Naive thymus-derived CD4-positive, alpha-beta T cell (primary cell): ENCODE results near the gene MBLAC1. TPM values are rescaled to one million over a fixed set of nuclear protein-coding genes. Genes with fewer than 3 reads are reported as not detected.
A peak's percentile ranks its signal among the peaks of the same experiment; 100 is the strongest.
"Not testable (repeated sequence)": the region's sequence is repeated elsewhere in the genome, so short reads cannot be mapped to it uniquely, and the experiment has no call there.

Experiments
- ATAC-seq: fragments of 150-1000 bp; cut with Tn5 transposase; 2 replicates; pipeline ENCODE4 v1.10.0; 2021; ENCODE audit warnings: mild to moderate bottlenecking, moderate library complexity
- CTCF ChIA-PET: fragments of 350-600 bp; sonication (Branson Sonifier 250); formaldehyde crosslinking; loops from one replicate; lab custom pipeline; 2021; ENCODE audit warnings: antibody characterized with exemption; lab: Charles Lee
- POLR2A ChIA-PET: fragments of 350-600 bp; sonication (Branson Sonifier 250); formaldehyde crosslinking; loops from one replicate; lab custom pipeline; 2021; ENCODE audit warnings: antibody characterized with exemption, inconsistent platforms; lab: Charles Lee
- DNase-seq, 9 donors: peaks; one replicate each; pipeline versions ENCODE4 v3.0.0 to v3.0.0-alpha.2; 2020 to 2022; ENCODE audit warnings: mixed read lengths in 1 of 9
- H3K27ac ChIP-seq: one replicate; pipeline ENCODE4 v1.7.0; 2013; ENCODE audit warnings: mild to moderate bottlenecking, low read depth, low read length, moderate library complexity
- H3K27me3 ChIP-seq, 2 donors: one replicate each; pipeline ENCODE4 v1.7.0; 2013; ENCODE audit warnings: low read length in 2 of 2, mild to moderate bottlenecking in 2 of 2, moderate library complexity in 2 of 2; ENCODE audit not compliant: control insufficient read depth in 2 of 2, insufficient read depth in 2 of 2
- H3K36me3 ChIP-seq, 3 experiments: 1 replicate in 2 of 3; 2 replicates in 1 of 3; pipeline ENCODE4 v1.7.0; 2013; ENCODE audit warnings: low read length in 3 of 3, mild to moderate bottlenecking in 3 of 3, moderate library complexity in 1 of 3; ENCODE audit not compliant: insufficient read depth in 3 of 3, control insufficient read depth in 2 of 3
- H3K4me1 ChIP-seq, 2 donors: one replicate each; pipeline ENCODE4 v1.7.0; 2013; ENCODE audit warnings: low read length in 2 of 2, mild to moderate bottlenecking in 2 of 2, moderate library complexity in 1 of 2; ENCODE audit not compliant: control insufficient read depth in 2 of 2, insufficient read depth in 2 of 2
- H3K4me3 ChIP-seq: 2 replicates; pipeline ENCODE4 v1.7.0; 2013; ENCODE audit warnings: mild to moderate bottlenecking, low read length
- H3K9me3 ChIP-seq, 3 experiments: 1 replicate in 2 of 3; 2 replicates in 1 of 3; pipeline ENCODE4 v1.7.0; 2013; ENCODE audit warnings: low read length in 3 of 3; ENCODE audit not compliant: control insufficient read depth in 2 of 3
- H3K27ac Mint-ChIP-seq, 9 donors: one replicate each; pipeline ENCODE4 v1.8.0; 2020 to 2022; ENCODE audit warnings: mixed read lengths in 9 of 9, mild to moderate bottlenecking in 8 of 9, moderate library complexity in 5 of 9, inconsistent platforms in 2 of 9
- H3K27me3 Mint-ChIP-seq, 5 donors: one replicate each; pipeline ENCODE4 v1.8.0; 2021 to 2022; ENCODE audit warnings: mixed read lengths in 5 of 5, mild to moderate bottlenecking in 1 of 5
- H3K36me3 Mint-ChIP-seq, 5 donors: one replicate each; pipeline ENCODE4 v1.8.0; 2020 to 2022; ENCODE audit warnings: mixed read lengths in 5 of 5, mild to moderate bottlenecking in 3 of 5, inconsistent platforms in 1 of 5
- H3K4me1 Mint-ChIP-seq, 7 donors: one replicate each; pipeline ENCODE4 v1.8.0; 2020 to 2022; ENCODE audit warnings: mixed read lengths in 7 of 7, mild to moderate bottlenecking in 3 of 7, inconsistent platforms in 1 of 7
- H3K4me3 Mint-ChIP-seq, 10 donors: one replicate each; pipeline ENCODE4 v1.8.0; 2020 to 2022; ENCODE audit warnings: mild to moderate bottlenecking in 10 of 10, mixed read lengths in 10 of 10, moderate library complexity in 6 of 10, inconsistent platforms in 2 of 10
- H3K9me3 Mint-ChIP-seq, 11 donors: one replicate each; pipeline ENCODE4 v1.8.0; 2020 to 2022; ENCODE audit warnings: mixed read lengths in 11 of 11, mild to moderate bottlenecking in 4 of 11, inconsistent platforms in 1 of 11, moderate library complexity in 1 of 11
- intact Hi-C, 2 donors: fragments of 100-400 bp; cut with micrococcal nuclease; formaldehyde crosslinking; loops; one replicate each; pipeline ENCODE4 v1.15.1; 2023
- polyA plus RNA-seq, 2 donors: library from polyadenylated mRNA; unstranded; fragments of 300-500 nt; fragmentation: Illumina TruSeq; gene quantifications; one replicate each; pipeline ENCODE4 v1.2.3, GENCODE V29; 2021
- total RNA-seq, 6 experiments: library from RNA in 5 of 6; stranded (reverse) in 5 of 6; gene quantifications; 1 replicate in 5 of 6; 2 replicates in 1 of 6; pipeline ENCODE4 v1.2.3 and lab custom pipeline; 2021 to 2026

MBLAC1 gene
- total and polyA plus RNA-seq, 7 experiments from 2014 or later, result 1.5 to 6.3 (median 4.5) TPM

DNA sequence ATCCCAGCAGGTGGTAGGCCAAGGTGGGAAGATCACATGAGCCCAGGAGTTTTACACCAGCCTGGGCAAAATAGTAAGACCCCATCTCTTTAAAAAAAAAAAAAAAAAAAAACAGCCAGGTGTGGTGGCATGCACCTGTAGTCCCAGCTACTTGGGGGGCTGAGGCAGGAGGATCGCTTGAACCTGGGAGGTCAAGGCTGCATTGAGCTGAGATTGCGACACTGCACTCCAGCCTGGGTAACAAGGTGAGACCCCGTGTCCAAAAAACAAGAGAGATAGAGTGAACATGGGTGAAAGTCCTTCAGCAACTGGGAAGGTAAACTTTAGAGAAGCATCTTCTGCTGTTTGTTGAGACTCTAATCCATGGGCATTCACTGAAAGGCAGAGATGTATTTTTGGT lies 15.7 kb downstream of the MBLAC1 start:
- H3K27me3 ChIP-seq, result no peaks in the 10 kb centered on the region
- no peak for ATAC-seq
- Mint-ChIP-seq H3K36me3 (no peaks in the 10 kb centered on the region), H3K27me3 (no peaks in the 10 kb centered on the region), H3K4me3 (no peak overlapping the region), H3K27ac (no peak overlapping the region), H3K4me1 (peaks cover 0 to 15% (median 13%) of the 10 kb centered on the region in 7 donors), H3K9me3 (no peaks in the 10 kb centered on the region)
- no peak overlapping the region for H3K4me3 ChIP-seq
- H3K4me1 ChIP-seq, result peaks cover 0 to 11% of the 10 kb centered on the region in 2 donors
- intact Hi-C loops, result no loop called here
- DNase-seq, result no peak
- no peaks in the 10 kb centered on the region for H3K36me3 ChIP-seq
- POLR2A ChIA-PET, result interaction anchor here (0.6 to 17.9 kb wide), 5 partner anchors 14 to 671 kb away, joined by 3 to 326 read pairs (median 3); partner anchors contain the start of genes AP4M1, GAL3ST4, MCM7 and TRAPPC14
- CTCF ChIA-PET, result interaction anchor here (0.6 to 1.3 kb wide), 5 partner anchors 8 to 48 kb away, joined by 3 to 5 read pairs (median 4); no protein-coding TSS in a partner anchor
- no peaks in the 10 kb centered on the region for H3K9me3 ChIP-seq
- H3K27ac ChIP-seq, result no peak overlapping the region

DNA sequence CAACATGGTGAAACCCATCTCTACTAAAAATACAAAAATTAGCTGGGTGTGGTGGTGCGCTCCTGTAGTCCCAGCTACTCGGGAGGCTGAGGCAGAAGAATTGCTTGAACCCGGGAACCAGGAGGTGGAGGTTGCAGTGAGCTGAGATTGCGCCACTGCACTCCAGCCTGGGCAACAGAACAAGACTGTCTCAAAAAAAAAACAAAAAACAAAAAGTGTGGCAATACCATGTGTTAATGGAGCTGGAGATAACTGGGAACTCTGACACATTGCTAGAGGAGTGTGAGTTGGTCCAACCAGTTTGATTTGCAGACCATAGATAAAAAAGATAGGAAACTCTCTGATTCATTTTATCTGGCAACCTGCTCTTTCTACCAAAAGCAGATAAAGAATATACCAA lies 19.6 kb downstream of the MBLAC1 start:
- not testable (repeated sequence) for H3K9me3 ChIP-seq, H3K27me3 Mint-ChIP-seq, H3K9me3 Mint-ChIP-seq, H3K27ac ChIP-seq, H3K36me3 Mint-ChIP-seq, H3K27ac Mint-ChIP-seq, ATAC-seq, DNase-seq, H3K36me3 ChIP-seq, H3K27me3 ChIP-seq, H3K4me3 Mint-ChIP-seq, H3K4me3 ChIP-seq
- H3K4me1 ChIP-seq, result peaks cover 11 to 15% of the 10 kb centered on the region in 2 donors
- H3K4me1 Mint-ChIP-seq, result peaks cover 10 to 28% (median 20%) of the 10 kb centered on the region in 7 donors
- ChIA-PET CTCF (interaction anchor here (1.4 to 3.6 kb wide), 2 partner anchors 10 to 13 kb away, joined by 4 to 26 read pairs; no protein-coding TSS in a partner anchor), POLR2A (interaction anchor here (0.6 to 17.9 kb wide), 4 partner anchors 17 to 280 kb away, joined by 3 to 326 read pairs (median 24); partner anchors contain the start of genes GAL3ST4, GPC2, STAG3 and TRAPPC14)
- intact Hi-C loops, result loop anchor here in 1 of 2 donors (5.0 kb wide), 3 partner anchors 61 to 126 kb away; no protein-coding TSS in a partner anchor

DNA sequence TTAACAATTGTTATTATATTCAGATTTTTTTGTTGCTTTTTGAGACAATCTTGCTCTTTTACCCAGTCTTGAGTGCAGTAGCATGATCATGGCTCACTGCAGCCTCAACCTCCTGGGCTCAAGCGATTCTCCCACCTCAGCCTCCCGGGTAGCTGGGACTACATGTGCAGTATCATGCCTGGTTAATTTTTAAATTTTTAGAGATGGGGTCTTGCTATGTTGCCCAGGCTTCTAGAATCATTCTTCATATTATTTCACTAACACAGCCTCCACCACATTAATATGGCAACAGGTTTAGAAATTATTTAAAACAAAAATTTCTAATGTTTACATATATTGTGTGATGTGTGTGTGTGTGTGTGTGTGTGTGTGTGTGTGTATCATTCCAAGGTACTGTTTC lies 20.5 kb downstream of the MBLAC1 start:
- no peak for ATAC-seq
- Histone ChIP-seq H3K9me3 (no peaks in the 10 kb centered on the region), H3K4me3 (no peak overlapping the region), H3K27me3 (no peaks in the 10 kb centered on the region), H3K36me3 (peaks cover 0 to 5% (median 0%) of the 10 kb centered on the region in 3 experiments), H3K27ac (no peak overlapping the region), H3K4me1 (peaks cover 15 to 16% of the 10 kb centered on the region in 2 donors)
- CTCF ChIA-PET, result interaction anchor here (1.0 to 3.6 kb wide), 3 partner anchors 11 to 71 kb away, joined by 3 to 26 read pairs (median 4); no protein-coding TSS in a partner anchor
- Mint-ChIP-seq H3K4me1 (peaks cover 14 to 34% (median 25%) of the 10 kb centered on the region in 7 donors), H3K9me3 (no peaks in the 10 kb centered on the region), H3K36me3 (peaks cover 0 to 10% (median 6%) of the 10 kb centered on the region in 5 donors), H3K27me3 (no peaks in the 10 kb centered on the region), H3K4me3 (peak overlapping the region in 3 of 10 donors; percentile 93 to 98 (median 96)), H3K27ac (peak overlapping the region in 5 of 9 donors; percentile 95 to 99 (median 98))
- intact Hi-C loops, result loop anchor here in 1 of 2 donors (5.0 kb wide), 3 partner anchors 60 to 125 kb away; no protein-coding TSS in a partner anchor
- POLR2A ChIA-PET, result interaction anchor here (0.9 to 17.9 kb wide), 5 partner anchors 16 to 72 kb away, joined by 5 to 326 read pairs (median 30); partner anchors contain the start of genes GAL3ST4, GPC2, PVRIG and STAG3
- DNase-seq, result no peak

DNA sequence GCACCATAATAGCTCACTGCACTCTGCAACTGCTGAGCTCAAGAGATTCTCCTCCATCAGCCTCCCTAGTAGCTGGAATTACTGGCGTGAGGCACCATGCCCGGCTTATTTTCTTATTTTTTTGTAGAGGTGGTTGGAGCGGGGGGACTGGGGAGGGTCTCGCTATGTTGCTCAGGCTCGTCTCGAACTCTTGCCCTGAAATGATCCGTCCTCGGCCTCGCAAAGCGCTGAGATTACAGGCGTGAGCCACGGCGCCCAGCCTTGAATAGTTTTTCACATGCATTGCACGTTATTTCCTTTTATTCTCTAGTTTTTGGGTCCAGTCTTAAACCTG lies 21.4 kb downstream of the MBLAC1 start:
- H3K27me3 ChIP-seq, result no peaks in the 10 kb centered on the region
- ChIA-PET CTCF (interaction anchor here (0.6 to 3.6 kb wide), 10 partner anchors 9 to 648 kb away, joined by 3 to 26 read pairs (median 4); partner anchors contain the start of gene ZNF394), POLR2A (interaction anchor here (0.6 to 17.9 kb wide), 22 partner anchors 9 to 329 kb away, joined by 3 to 326 read pairs (median 6); partner anchors contain the start of genes GAL3ST4, GPC2, MEPCE and PVRIG)
- H3K27ac ChIP-seq, result peak overlapping the region; percentile 98
- Mint-ChIP-seq H3K27me3 (no peaks in the 10 kb centered on the region), H3K27ac (peak overlapping the region; percentile 95 to 99 (median 98)), H3K4me1 (peaks cover 23 to 42% (median 32%) of the 10 kb centered on the region in 7 donors), H3K4me3 (peak overlapping the region; percentile 87 to 100 (median 96)), H3K36me3 (peaks cover 0 to 13% (median 10%) of the 10 kb centered on the region in 5 donors), H3K9me3 (no peaks in the 10 kb centered on the region)
- no peak for DNase-seq
- peak overlapping the region; percentile 97 for H3K4me3 ChIP-seq
- ATAC-seq, result no peak
- no peaks in the 10 kb centered on the region for H3K9me3 ChIP-seq
- peaks cover 0 to 11% (median 6%) of the 10 kb centered on the region in 3 experiments for H3K36me3 ChIP-seq
- peaks cover 15 to 19% of the 10 kb centered on the region in 2 donors for H3K4me1 ChIP-seq
- intact Hi-C loops, result loop anchor here (1.0 to 5.0 kb wide), 16 partner anchors 10 to 281 kb away; partner anchors contain the start of genes GAL3ST4 (in 2 of the 2), GPC2 (in 2 of the 2), STAG3 (in 2 of the 2) and TRAPPC14 (in 2 of the 2)

DNA sequence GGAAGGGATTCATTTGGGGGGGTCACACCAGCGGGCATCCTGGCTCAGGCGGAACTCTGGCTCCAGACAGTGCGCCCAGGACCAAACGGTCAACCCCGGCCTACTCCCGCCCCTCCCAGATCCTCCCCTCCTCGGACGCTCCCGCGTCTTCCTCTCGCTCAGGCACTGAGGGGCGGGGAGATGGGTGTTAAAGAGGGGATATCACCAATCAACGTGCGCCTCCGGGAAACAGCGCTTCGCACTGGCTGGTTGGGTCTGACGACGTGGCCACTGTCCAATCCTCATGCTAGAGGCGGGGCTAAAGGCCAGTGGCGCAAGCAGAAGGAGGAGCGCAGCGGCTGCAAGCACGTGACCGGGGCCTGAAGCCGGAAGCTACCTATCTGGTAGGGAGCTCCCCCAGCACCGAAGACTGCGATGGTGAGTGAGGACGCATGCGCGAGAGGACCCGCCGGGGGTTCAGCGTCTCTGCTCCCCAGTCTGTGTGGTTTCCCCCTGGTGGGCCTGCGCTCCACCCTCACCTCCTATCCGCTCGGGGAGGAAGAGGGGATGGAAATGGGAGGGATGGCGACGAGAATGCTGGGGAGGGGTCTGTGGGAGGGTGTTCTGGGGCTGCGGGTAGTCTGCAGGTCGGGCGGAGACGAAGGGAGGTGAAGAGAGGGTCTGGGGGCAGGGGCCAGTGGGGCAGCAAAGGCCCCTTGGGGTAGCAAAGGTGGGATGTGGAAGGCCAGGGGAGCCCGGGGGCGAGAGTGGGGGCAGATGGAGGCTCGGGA lies 22.0 kb downstream of the MBLAC1 start, which contains the start of gene LAMTOR4:
Gene LAMTOR4 (plus strand): TSS at position 360 of the 770 bp plus-strand sequence. CDS start 55 bp downstream, at position 415.
- Histone ChIP-seq H3K4me3 (peak within 1 kb of the TSS; percentile 97), H3K4me1 (peaks cover 15 to 19% of the 10 kb centered on the region in 2 donors), H3K27me3 (no peaks in the 10 kb centered on the region), H3K36me3 (peaks cover 0 to 16% (median 11%) of the 10 kb centered on the region in 3 experiments), H3K9me3 (no peaks in the 10 kb centered on the region), H3K27ac (peak within 1 kb of the TSS; percentile 98)
- Mint-ChIP-seq H3K4me3 (peak within 1 kb of the TSS; percentile 87 to 100 (median 96)), H3K4me1 (peaks cover 27 to 45% (median 37%) of the 10 kb centered on the region in 7 donors), H3K36me3 (peaks cover 0 to 13% (median 10%) of the 10 kb centered on the region in 5 donors), H3K27ac (peak within 1 kb of the TSS; percentile 95 to 99 (median 98)), H3K9me3 (no peaks in the 10 kb centered on the region), H3K27me3 (no peaks in the 10 kb centered on the region)
- CTCF ChIA-PET, result interaction anchor here (0.6 to 3.6 kb wide), 13 partner anchors 9 to 648 kb away, joined by 3 to 26 read pairs (median 4); partner anchors contain the start of gene ZNF394
- ATAC-seq (peak; percentile 98), DNase-seq (peak; percentile 84 to 99 (median 97))
- POLR2A ChIA-PET, result interaction anchor here (0.6 to 17.9 kb wide), 22 partner anchors 10 to 329 kb away, joined by 3 to 326 read pairs (median 6); partner anchors contain the start of genes GAL3ST4, GPC2, MEPCE and PVRIG
- intact Hi-C loops, result loop anchor here (1.0 to 5.0 kb wide), 16 partner anchors 10 to 281 kb away; partner anchors contain the start of genes GAL3ST4 (in 2 of the 2), GPC2 (in 2 of the 2), STAG3 (in 2 of the 2) and TRAPPC14 (in 2 of the 2)
